Measurements from ENCODE around the gene RPL23.

RPL23 gene

DNA sequence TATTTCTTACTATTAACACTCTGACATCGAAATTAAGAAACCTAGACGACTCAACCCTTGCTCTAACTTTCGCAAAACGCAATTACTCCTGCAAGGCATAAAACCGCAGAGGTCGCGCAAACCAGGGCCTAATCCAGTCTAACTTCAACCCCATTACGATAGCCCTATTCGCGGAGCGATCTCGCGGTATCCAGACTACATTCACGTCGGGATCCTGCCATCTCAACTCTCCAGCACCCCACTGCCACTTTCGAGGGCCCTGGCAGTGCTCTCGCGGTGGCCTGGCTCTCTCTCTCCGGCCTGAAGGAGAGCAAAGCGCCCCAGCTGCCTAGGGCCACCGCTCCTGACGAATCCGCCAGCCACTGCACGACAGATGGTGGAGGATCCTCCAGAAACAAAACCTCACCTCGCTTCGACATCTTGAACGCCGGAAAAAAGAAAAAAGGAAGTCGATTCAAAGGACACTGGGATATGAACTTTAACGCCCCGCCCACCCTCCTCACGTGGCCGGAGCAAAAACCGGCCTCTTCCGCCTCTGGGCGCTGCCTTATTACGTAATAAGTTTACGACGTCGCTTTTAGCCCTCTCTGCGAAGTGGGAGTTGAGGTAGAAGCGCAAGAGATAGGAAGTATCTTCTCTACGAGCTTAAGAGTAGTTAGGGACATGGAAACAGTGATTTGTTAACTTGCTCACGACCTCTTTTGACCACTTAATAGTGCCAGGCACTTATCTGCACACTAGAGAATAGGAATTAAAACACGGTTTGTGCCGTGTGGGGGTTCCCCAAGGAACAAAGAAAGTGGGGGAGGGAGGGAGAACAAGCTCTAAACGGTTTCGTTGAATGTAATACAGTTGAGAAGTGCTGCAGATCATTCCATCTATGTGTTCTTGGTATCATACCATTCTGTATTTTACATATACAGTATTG is at the start of gene RPL23:
Gene RPL23 (minus strand): TSS at position 430 of the 928 bp plus-strand sequence. CDS start 11 bp downstream, at position 419.
- peak; percentile 85 to 86 for DNase-seq (ENCODE audit: low read depth in 2 of 2)

DNA sequence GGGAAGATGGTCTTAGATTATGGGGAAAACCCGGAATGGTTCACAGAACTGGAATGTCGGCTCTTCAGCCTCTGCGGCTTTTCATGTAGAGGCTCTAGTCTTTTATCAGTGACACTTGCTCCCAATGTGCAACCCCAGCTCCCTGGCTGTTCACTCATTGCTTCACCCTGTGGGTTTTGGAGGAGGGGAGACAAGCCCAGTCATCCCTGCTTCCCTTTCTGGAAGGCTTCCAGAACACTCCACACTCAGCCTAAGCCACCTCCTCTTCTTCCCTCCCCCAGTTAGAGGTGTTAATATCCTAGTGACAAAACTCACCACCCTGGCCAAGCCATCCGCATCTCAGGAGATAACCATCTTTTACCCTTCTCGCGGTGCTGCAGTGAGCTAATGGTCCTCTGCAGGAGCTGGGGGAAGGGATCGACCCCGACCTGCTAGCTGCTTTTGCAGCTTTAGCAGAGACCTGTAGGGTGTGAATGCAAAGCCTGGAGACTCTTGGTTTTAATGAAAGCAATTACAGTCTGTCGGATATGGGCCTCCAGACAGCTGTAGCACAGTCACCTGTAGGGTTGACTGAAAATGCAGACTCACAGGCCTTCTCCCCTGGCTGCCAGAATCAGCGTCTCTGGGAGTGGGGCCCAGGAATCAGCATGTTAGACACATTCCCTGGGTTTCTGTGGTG is 47.6 kb upstream of the RPL23 start:
- DNase-seq (ENCODE audit: low read depth in 2 of 2): no peak

DNA sequence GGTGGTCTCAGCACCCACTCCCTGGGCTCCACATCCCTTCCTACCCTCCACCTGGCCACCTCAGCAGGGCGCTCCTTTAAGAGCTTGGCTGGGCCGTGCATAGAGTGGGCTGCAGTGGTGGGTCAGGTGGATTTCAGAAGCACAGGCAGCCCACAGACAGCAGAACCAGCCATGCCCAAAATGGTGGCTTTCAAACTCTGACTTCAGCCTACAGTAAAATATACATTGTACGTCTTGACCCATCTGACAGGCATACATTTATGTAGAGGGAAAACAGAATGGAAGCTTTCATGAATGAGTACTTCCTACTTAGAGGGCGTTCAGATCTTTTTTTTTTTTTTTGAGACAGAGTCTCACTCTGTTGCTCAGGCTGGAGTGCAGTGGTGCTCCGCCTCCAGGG is 45.9 kb upstream of the RPL23 start:
- no peak for DNase-seq (ENCODE audit: low read depth in 2 of 2)

DNA sequence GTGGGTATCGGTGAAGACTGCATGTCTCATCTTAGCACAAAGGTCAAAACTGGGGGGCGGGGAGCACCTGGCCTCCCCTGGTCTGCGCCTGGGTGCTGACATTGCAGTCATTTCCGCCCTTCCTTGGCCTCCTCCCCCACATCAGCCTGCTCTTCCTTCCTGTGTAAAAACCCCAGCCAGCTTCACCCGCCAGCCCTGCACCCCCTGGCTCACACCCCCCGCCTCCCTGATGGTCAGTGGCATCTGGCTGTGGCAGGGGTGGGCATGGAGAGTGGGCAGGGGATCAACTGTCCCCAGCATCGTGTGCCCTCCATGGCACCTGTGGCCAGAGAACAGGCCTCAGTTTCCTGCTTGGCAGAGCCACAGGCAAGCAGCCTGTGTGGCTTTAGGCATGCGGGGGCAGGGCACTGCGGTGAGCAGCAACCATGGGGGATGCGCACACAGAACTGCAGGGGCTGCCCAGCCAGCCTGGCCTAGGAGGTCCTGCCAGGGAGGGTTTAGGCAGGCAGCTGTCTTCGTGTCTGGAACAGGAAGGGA is 45.4 kb upstream of the RPL23 start:
- peak; percentile 78 to 80 for DNase-seq (ENCODE audit: low read depth in 2 of 2)

DNA sequence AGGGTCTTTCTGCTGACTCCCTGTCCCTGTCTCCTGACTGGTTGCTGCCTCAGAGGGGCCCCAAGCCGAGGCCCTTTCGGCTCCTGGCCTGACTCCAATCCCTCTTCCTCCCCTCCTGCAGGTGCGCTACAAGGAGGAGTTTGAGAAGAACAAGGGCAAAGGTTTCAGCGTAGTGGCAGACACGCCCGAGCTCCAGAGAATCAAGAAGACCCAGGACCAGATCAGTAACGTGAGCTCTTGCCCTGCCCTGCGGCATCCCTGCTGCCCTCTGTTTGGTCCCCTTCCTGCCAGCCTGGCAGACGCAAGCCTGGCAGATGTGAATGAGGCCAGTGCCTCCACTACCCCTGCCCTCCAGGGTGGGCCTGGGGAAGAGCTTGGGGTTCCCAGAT is 44.8 kb upstream of the RPL23 start:
- DNase-seq (ENCODE audit: low read depth in 2 of 2): no peak

DNA sequence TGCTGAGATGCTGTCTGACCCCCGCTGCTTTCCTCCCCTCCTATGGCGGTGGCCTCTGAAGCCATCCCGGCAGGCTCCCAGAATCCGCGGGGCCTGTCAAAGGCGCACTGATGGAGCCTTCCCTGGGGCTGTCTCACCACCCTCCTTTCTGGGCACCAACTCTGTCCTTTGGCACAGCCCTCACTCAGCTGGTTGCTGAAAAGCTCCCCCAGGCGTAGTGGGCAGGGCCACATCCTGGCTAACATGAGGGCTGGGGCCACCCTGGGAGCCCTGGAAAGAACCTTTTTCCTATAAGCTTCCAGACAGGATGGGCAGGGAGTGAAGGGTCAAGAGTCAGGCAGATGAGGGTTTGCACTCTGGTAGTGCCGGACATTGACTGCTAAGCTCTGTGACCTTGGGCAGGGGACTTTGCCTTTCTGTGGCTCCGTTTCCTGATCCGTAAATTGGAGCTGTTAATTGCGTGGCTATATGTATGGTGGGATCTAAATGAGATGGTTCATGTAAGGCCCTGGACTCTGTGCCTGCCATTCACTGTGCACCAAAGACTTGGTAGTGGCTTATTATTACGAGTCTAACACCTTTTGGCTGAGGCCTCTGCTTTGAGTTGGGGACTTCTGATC is 44.3 kb upstream of the RPL23 start:
- no peak for DNase-seq (ENCODE audit: low read depth in 2 of 2)

DNA sequence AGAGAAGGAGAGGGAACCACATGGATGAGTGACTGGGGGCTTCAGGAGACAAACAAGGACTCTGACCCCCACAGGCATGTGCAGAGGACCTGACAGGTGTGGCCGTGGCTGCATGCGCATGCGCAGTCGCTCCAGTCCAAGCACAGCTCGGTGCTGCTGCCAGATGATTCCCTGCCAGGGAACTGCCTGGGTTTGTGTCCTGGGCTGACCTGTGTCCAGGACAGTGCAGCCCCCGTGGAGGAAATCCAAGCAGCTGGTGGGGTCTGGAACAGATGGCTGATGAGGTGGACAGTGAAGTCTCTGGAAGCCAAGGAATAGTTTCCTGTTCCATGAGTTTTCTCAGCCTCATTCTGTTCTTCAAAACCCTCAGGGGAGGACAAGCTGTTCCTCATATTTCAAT is 43.7 kb upstream of the RPL23 start:
- DNase-seq (ENCODE audit: low read depth in 2 of 2): no peak

DNA sequence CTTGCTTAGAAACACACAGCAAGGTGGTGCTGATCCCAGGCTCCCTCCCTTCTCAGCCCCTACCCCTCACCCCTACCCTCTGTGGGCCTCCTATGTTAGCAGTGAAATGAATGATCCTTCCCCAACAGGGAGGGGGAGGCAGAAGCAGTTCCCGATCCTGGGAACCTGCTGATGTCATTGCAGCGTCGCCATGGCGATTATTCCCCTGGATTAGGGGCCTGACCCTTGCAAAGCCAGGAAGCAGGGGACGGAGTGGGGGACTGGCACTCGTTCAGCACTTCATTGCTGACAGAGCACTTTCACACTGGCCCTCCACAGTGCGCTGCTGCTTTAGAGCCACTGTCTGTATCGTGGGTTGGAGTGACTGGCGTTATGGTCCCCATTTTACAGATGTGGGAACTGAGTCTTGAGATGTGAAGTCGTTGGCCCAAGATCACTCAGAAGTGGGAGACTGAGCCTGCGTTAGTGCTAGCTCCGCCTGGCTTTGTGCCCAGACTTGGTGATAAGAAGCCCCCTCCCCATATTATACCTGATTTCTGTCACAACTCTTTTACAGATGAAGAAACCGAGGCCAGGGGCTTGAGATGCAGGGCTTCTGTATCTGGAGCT is 42.9 kb upstream of the RPL23 start:
- DNase-seq (ENCODE audit: low read depth in 2 of 2): no peak

DNA sequence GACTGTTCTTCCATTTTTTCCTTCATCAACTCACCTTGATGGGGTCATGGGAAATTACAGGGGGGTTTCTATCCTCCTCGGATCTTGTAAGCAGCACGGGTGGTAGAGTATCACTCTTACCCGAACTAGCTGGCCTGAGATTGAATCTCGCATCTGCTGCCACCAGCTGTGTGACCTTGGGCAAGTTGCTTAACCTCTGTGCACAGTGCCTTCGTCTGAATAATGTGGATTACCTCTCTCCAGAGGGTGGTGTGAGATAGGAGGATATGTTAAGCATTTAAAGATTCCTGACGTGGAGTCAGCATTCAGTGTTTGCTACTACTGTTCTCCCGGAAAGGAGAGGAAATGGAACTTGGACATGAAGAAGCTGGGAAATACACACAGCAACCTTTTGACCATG is 40.8 kb upstream of the RPL23 start:
- no peak for DNase-seq (ENCODE audit: low read depth in 2 of 2)

DNA sequence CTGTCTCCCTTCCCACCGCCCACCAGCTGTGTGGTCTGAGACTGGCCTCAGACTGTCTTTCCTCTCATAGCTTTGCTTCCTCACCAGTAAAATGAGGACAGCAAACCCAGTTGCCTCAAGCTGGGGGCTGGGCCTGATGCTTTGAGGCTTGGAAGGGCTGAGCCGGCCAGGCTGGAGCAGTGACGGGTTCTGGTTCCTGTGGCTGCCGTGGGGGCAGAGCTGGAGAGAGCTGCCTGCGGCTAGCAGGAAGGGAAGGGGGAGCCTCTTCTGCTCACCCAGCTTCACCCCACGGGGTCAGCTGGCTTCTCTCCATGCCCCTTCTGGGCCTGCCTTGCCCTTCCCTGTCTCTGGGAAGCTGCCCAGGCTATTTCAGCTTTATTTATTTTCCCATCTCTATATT is 40.1 kb upstream of the RPL23 start:
- DNase-seq (ENCODE audit: low read depth in 2 of 2): peak in 1 of 2 donors; percentile 27

DNA sequence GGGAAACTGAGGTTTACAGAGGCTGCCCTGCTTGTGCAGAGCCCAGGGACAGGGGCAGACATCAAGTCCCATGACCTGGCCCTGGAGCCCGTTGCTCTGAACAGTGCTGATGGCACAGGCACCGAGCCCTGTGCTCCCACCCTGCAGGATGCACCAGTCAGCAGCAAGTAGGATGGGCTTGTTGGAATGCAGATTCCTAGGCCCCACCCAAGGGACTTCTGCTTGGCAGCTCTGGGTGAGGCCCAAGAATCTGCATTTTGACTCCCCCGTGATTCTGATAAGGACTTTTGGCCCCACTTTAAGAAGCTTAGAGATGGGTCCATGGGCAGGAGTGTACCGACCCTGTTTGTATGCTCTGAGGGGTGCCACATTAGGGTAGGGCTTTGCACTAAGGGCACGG is 39.6 kb upstream of the RPL23 start:
- no peak for DNase-seq (ENCODE audit: low read depth in 2 of 2)

DNA sequence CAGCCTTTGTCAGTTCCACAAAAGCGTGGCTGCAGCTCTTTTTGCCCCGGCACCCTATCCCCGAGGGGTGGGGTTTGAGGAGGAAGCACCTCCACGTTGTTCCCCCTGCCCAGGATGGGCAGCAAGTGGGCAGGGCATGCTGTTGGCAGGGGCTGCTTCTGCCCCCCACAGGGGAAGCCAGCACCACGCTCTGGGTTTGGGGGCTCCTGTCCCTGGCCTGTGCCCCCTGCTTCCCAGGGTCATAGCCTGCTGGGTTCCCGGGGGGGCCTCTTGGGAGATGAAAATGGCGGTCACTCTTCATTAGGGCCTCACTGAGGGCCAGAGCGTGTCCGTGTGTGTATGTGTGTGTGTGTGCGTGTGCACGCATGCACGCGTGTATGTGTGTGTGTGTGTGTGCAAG is 39.1 kb upstream of the RPL23 start:
- no peak for DNase-seq (ENCODE audit: low read depth in 2 of 2)

DNA sequence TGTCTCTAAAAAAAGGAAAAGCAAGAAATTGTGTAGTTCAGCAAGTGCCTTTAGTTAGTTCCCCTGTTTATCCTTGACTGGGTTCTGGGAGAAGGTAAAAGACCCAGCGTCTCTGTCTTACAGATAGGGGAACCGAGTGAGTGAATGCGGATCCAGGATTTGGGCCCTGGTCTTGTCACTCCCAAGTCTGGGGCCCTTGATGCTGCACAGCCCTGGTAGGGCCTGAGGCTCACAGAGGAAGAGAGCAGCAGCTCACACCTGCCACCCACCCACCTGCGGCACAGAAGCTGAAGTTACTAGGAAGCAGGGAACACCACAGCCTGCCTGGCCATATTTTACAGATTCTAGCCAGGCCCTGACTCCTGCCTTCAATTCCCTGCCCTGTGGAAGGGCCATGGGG is 38.6 kb upstream of the RPL23 start:
- DNase-seq (ENCODE audit: low read depth in 2 of 2): no peak

DNA sequence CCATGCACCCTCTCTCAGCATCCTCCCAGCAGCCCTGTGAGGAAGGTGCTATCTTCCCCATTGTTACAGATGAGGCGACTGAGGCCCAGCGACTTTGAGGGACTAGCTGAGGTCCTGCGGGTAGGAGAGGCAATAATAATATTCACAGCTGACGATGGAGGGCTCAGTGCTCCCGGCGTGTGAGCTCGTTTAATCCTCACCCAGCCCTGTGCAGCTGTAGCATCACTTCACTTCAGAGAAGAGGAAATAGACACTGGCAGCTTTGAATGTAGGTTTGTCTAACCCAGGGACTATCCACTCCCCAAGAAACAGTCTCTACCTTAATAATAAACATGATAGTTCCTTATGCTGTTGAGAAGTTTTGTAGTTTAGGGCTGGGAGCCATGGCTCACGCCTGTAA is 37.9 kb upstream of the RPL23 start:
- DNase-seq (ENCODE audit: low read depth in 2 of 2): no peak

DNA sequence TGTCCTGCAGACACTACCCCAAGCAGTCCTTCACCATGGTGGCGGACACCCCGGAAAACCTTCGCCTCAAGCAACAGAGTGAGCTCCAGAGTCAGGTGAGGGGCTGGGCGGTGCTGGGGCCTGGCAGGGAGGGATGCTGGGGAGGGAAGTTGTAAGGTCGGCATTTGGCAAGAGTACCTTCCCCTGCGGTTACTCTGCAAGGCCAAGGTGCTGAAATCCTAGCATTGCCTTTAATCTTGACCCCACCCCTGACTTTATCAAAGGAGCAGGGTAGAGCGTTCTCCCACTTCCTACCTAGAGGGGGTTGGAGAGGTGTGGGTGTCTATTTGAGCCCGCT is 36.9 kb upstream of the RPL23 start:
- no peak for DNase-seq (ENCODE audit: low read depth in 2 of 2)

DNA sequence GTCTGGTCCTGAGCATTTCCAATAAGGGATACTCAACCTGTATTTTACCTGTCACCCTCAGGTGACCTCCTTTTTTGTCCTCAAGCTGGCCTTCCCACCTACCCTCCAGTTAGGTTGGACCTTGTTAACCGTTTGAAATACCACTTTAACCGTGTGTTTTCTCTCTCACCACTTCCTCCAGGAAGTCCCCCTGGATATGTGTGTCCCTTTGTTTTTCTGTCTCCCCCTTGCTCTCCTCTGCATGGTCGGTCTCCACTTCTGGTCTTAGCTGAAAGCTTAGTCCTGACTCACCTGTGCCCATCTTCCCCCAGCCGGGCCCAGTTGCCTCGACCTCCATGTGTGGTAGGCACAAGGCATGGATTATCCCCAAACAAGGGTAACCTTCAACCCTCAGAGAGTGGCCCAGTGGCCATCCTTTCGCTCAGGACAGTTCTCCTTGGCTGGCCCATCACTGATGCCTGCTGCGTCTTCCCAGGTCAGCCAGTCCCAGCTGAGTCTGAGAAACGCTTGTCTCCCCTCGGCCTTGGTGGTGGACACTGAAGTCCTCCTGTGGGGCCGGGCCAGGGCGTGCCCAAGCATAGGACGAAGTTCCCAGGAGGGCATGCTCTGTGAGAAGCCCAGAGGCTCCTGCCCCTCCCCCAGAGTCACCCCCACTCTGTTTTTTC is 36.4 kb upstream of the RPL23 start:
- DNase-seq (ENCODE audit: low read depth in 2 of 2): no peak

DNA sequence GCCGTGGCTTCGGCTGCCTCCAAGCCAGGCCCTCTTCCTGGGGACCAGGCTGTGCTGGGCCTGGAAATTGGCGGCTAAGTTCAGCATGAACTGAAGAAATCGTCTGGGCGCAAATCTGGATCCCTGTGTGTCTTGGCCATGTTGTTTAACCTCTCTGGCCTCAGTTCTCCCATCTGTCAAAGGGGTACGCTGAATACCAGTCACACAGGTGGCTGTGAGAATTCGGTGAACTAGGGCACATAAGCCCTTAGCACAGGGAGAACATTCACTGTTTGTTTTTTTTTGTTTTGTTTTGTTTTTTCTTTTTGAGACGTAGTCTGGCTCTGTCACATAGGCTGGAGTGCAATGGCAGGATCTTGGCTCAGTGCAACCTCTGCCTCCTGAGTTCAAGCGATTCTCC is 35.3 kb upstream of the RPL23 start:
- no peak for DNase-seq (ENCODE audit: low read depth in 2 of 2)

DNA sequence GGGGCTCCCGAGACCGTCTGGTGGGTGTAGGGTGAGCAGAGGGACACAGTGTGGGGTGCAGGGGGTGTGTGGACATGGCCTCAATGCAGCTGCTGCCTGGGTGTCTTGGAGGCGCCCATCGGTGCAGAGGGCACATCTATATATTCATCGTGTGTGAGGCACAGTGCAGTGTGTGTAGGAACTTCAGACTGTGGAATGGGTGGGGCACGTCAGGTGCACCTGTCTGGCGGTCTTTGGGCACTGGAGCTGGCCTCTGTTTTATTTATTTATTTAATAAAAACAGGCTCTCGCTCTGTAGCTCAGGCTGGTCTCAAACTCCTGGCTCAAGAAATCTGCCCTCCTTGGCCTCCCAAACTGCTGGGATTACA is 33.1 kb upstream of the RPL23 start:
- DNase-seq (ENCODE audit: low read depth in 2 of 2): no peak

DNA sequence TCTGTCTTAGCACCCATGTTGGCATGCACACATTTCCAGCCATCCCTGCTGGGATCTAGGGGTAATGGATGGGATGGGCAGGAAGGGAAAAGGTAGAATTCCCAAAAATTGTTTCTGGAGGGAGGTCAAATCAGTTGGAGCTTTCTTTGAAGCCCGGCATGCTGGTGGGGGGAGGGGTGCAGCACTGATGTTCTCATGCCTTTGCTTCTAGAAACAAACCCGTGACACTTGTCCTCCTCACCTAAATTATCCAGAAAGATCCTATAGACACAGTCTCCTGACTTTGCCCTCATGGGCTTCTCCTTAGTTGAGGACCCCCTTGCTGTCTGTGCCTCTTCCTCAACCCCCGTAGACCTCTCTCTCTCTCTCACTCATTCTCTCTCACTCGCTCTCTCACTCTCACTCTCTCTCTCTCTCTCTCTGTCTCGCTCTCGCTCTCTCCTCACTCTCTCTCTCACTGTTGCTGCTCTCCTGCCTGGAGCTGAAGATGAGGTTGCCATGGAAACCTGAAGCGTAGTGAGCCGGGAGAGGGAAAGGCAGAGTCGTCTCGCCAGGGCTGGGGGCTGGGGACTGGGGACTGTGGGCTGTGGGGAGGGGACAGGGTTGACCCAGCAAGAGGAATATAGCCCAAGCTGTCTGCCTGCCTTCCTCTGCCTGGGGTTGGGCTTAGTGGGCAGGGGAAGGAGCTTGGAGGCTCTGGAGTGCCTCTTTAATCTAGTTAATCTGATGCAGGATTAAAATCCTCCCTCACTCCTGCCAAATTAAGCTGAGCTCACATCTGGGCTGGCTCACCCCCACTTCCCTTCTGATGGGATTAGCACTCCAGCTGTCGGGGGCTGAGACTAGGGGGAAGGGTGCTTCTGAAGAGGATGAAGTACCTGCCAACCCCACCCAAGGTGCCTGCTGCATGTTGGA is 32.5 kb upstream of the RPL23 start:
- DNase-seq (ENCODE audit: low read depth in 2 of 2): no peak

DNA sequence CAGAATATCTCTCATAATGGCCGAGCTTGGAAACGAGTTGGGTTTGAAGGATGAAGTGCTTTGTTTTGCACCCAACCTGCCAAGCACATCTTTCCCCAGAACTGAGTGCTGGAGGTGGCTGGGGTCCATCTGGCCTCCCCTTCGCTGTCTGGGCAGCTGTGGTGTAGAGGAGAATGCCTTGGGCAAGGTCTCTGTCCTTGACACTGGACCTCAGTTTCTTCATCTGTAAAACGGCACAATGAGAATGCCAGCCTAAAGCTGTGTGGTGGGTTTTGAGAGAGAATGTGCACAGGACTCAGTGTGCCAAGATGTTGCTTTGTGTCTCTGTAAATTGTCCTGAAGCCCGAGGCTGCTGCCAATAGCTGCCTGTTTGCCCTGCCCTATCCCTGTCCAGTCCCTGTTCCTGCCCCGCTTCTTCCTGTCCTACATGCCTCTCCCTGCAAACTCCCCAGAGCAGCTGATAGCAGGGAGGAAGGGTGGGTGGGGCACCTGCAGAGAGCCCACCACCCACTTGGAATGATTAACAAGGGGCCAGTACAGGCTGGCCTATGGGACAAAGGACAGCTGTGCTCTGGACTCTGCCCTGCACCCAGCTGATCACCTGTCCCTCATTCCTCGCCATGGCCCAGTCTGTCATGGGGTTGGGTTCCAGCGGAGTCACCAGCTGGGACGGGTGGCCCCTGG is 31.7 kb upstream of the RPL23 start:
- no peak for DNase-seq (ENCODE audit: low read depth in 2 of 2)

Measured in activated CD4-positive, alpha-beta T cell treated with anti-CD3 and anti-CD28 coated beads for 24 hours (primary cell).